ENCODE data around the gene PRICKLE2.

- TF ChIP-seq CTCF (IDR thresholded peaks at IDR 0.05; ENCODE audit: low read depth, low read length, missing input control) (no peak), SP1 (IDR thresholded peaks at IDR 0.05) (no peak), MAX (IDR thresholded peaks at IDR 0.05) (no peak), TAF1 (conservative IDR thresholded peaks at IDR 0.05) (no peak), GABPA (IDR thresholded peaks at IDR 0.05 in 1 of 2, conservative IDR thresholded peaks at IDR 0.05 in 1 of 2) (no peak), REST (IDR thresholded peaks at IDR 0.05) (no peak)
These were observed 76.2 kb downstream of the PRICKLE2 start for GRCh38 chr3:64148955-64149653.

Data from liver (tissue), 3 donors.